H9 (cell line): ENCODE measurements around the gene TTC21B. TPM values are rescaled to one million over a fixed set of nuclear protein-coding genes. Genes with fewer than 3 reads are reported as not detected.

ENCODE experiments used
- DNase-seq: peaks from one replicate; pipeline ENCODE4 v3.0.0-alpha.2; 2017
- H2AFZ ChIP-seq: one replicate; pipeline ENCODE4 v1.6.1; 2013; ENCODE audit warnings: mild to moderate bottlenecking, low read length, control low read depth, moderate library complexity
- H2AK5ac ChIP-seq: 2 replicates; pipeline ENCODE4 v1.6.1; 2013; ENCODE audit warnings: low read length, control low read depth, mixed read lengths; ENCODE audit not compliant: insufficient read length
- H2BK120ac ChIP-seq: one replicate; pipeline ENCODE4 v1.6.1; 2013; ENCODE audit warnings: low read depth, mild to moderate bottlenecking, low read length, control low read depth, inconsistent platforms; ENCODE audit not compliant: poor library complexity, severe bottlenecking
- H2BK12ac ChIP-seq: 2 replicates; pipeline ENCODE4 v1.6.1; 2013; ENCODE audit warnings: low read length, control low read depth, mixed read lengths, low read depth; ENCODE audit not compliant: insufficient read length
- H2BK15ac ChIP-seq: 2 replicates; pipeline ENCODE4 v1.6.1; 2013; ENCODE audit warnings: low read depth, low read length, control low read depth
- H2BK20ac ChIP-seq: one replicate; pipeline ENCODE4 v1.6.1; 2013; ENCODE audit warnings: low read depth, mild to moderate bottlenecking, low read length, control low read depth, inconsistent platforms; ENCODE audit not compliant: poor library complexity, severe bottlenecking
- H2BK5ac ChIP-seq: 2 replicates; pipeline ENCODE4 v1.6.1; 2013; ENCODE audit warnings: low read length, control low read depth, mixed read lengths; ENCODE audit not compliant: insufficient read length
- H3K14ac ChIP-seq: 2 replicates; pipeline ENCODE4 v1.6.1; 2013; ENCODE audit warnings: low read length, control low read depth; ENCODE audit not compliant: insufficient read depth
- H3K18ac ChIP-seq: 2 replicates; pipeline ENCODE4 v1.6.1; 2013; ENCODE audit warnings: low read depth, mild to moderate bottlenecking, mixed read lengths, low read length, control low read depth; ENCODE audit not compliant: insufficient read length
- H3K23ac ChIP-seq: 2 replicates; pipeline ENCODE4 v1.6.1; 2013; ENCODE audit warnings: low read length, control low read depth, mixed read lengths, low read depth; ENCODE audit not compliant: insufficient read length
- H3K23me2 ChIP-seq: 2 replicates; pipeline ENCODE4 v1.6.1; 2013; ENCODE audit warnings: low read depth, mild to moderate bottlenecking, mixed read lengths, low read length, control low read depth; ENCODE audit not compliant: insufficient read length, poor library complexity, severe bottlenecking
- H3K27ac ChIP-seq: 2 replicates; pipeline ENCODE4 v1.5.1; 2013; ENCODE audit warnings: low read length, control low read depth, mixed read lengths, low read depth; ENCODE audit not compliant: insufficient read length
- H3K27me3 ChIP-seq: 2 replicates; pipeline ENCODE4 v1.6.1; 2013; ENCODE audit warnings: low read length, control low read depth, inconsistent platforms; ENCODE audit not compliant: insufficient read depth
- H3K4ac ChIP-seq: 2 replicates; pipeline ENCODE4 v1.6.1; 2013; ENCODE audit warnings: low read depth, mild to moderate bottlenecking, control low read depth, inconsistent platforms, low read length, moderate library complexity
- H3K4me1 ChIP-seq: 2 replicates; pipeline ENCODE4 v1.6.1; 2013; ENCODE audit warnings: low read length, control low read depth, inconsistent platforms; ENCODE audit not compliant: insufficient read depth
- H3K4me2 ChIP-seq: 2 replicates; pipeline ENCODE4 v1.6.1; 2013; ENCODE audit warnings: low read length, control low read depth, mixed read lengths; ENCODE audit not compliant: insufficient read length, insufficient read depth
- H3K56ac ChIP-seq: 2 replicates; pipeline ENCODE4 v1.6.1; 2013; ENCODE audit warnings: low read depth, mild to moderate bottlenecking, mixed read lengths, low read length, control low read depth; ENCODE audit not compliant: insufficient read length
- H3K79me1 ChIP-seq: 2 replicates; pipeline ENCODE4 v1.6.1; 2013; ENCODE audit warnings: low read depth, mild to moderate bottlenecking, moderate library complexity, low read length, control low read depth, inconsistent platforms; ENCODE audit not compliant: insufficient read depth, poor library complexity, severe bottlenecking
- H3K79me2 ChIP-seq: 2 replicates; pipeline ENCODE4 v1.6.1; 2013; ENCODE audit warnings: low read length, control low read depth, inconsistent platforms; ENCODE audit not compliant: insufficient read depth
- H3K9ac ChIP-seq: 2 replicates; pipeline ENCODE4 v1.6.1; 2013; ENCODE audit warnings: low read length, control low read depth, mixed read lengths; ENCODE audit not compliant: insufficient read length; ENCODE audit errors: extremely low read depth
- H3K9me3 ChIP-seq: one replicate; pipeline ENCODE4 v1.6.1; 2013; ENCODE audit warnings: low read depth, low read length, inconsistent platforms; ENCODE audit not compliant: control insufficient read depth
- H3T11ph ChIP-seq: one replicate; pipeline ENCODE4 v1.6.1; 2013; ENCODE audit warnings: mild to moderate bottlenecking, low read length, control low read depth, inconsistent platforms
- H4K20me1 ChIP-seq: one replicate; pipeline ENCODE4 v1.6.1; 2013; ENCODE audit not compliant: control insufficient read depth, insufficient read length, insufficient read depth
- H4K5ac ChIP-seq: 2 replicates; pipeline ENCODE4 v1.6.1; 2013; ENCODE audit warnings: low read depth, mild to moderate bottlenecking, mixed read lengths, low read length, control low read depth; ENCODE audit not compliant: insufficient read length
- H4K8ac ChIP-seq: replicated peaks from 2 replicates; pipeline ENCODE4 v1.6.1; 2013; ENCODE audit warnings: low read length, control low read depth, mixed read lengths, low read depth; ENCODE audit not compliant: insufficient read length
- H4K91ac ChIP-seq: 2 replicates; pipeline ENCODE4 v1.6.1; 2013; ENCODE audit warnings: low read depth, mild to moderate bottlenecking, moderate library complexity, mixed read lengths, low read length, control low read depth; ENCODE audit not compliant: insufficient read length
- H3K27ac Mint-ChIP-seq, 3 experiments: 2 replicates in 2 of 3; 3 replicates in 1 of 3; pipeline ENCODE4 v1.8.0; 2020 to 2021; ENCODE audit warnings: mixed read lengths in 3 of 3, mild to moderate bottlenecking in 1 of 3, moderate library complexity in 1 of 3
- H3K27me3 Mint-ChIP-seq: 2 replicates; pipeline ENCODE4 v1.8.0; 2021; ENCODE audit warnings: low read depth, mild to moderate bottlenecking, moderate library complexity, mixed read lengths
- H3K36me3 Mint-ChIP-seq, 3 experiments: 2 replicates in 2 of 3; 3 replicates in 1 of 3; pipeline ENCODE4 v1.8.0; 2020 to 2021; ENCODE audit warnings: low read depth in 3 of 3, mixed read lengths in 3 of 3; ENCODE audit not compliant: insufficient read depth in 1 of 3
- H3K4me1 Mint-ChIP-seq, 2 experiments: 2 replicates each; pipeline ENCODE4 v1.8.0; 2020; ENCODE audit warnings: mixed read lengths in 2 of 2
- H3K4me3 Mint-ChIP-seq, 2 experiments: 2 replicates in 1 of 2; 3 replicates in 1 of 2; pipeline ENCODE4 v1.8.0; 2020 to 2021; ENCODE audit warnings: mild to moderate bottlenecking in 2 of 2, mixed read lengths in 2 of 2, moderate library complexity in 1 of 2
- H3K9me3 Mint-ChIP-seq, 2 experiments: 2 replicates in 1 of 2; 3 replicates in 1 of 2; pipeline ENCODE4 v1.8.0; 2020; ENCODE audit warnings: mild to moderate bottlenecking in 2 of 2, mixed read lengths in 2 of 2, moderate library complexity in 1 of 2
- WGBS: extraction: QIAGEN DNeasy Blood & Tissue Kit; methylation state at CpG from one replicate; pipeline ENCODE4 v1.1.7; 2013; ENCODE audit warnings: missing lambda C conversion rate, low lambda C conversion rate, mixed read lengths; ENCODE audit not compliant: insufficient read length; ENCODE audit errors: extremely low coverage; 5-methylcytosine and 5-hydroxymethylcytosine counted together
- total RNA-seq: library from RNA; stranded (reverse); gene quantifications from 2 replicates; pipeline ENCODE4 v1.2.1, GENCODE V29; 2021
- TF ChIP-seq, protein P1 (sequence below): fragments of 200-600 bp; sonication (generic); conservative IDR thresholded peaks from 3 replicates; pipeline ENCODE4 v1.8.0; 2021; ENCODE audit warnings: antibody characterized with exemption, mild to moderate bottlenecking

TTC21B gene
- total RNA-seq, 1 experiment from 2014 or later, result 16.6 TPM

DNA sequence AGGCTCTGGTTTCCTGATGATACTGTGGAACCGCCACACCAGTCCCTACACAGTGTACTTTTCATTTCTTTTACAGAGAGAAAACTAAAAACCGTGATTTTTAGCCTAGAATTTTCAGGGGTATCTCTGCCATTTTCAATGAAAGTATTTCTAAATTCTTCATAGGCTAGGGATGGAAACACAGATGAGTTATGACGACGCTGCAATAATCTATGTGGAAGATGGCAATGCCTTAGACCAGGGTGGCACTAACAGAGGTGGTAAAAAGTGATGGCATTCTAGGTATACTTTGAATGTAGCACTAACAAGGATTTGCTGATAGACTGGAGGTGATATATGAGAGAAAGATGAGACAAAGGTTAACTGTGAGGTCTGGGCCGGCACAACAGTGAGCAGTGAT, 56.5 kb downstream of the TTC21B start:
- Histone ChIP-seq H2BK5ac (no peak overlapping the region), H3K18ac (no peak overlapping the region), H3K79me1 (no peaks in the 10 kb centered on the region), H3K23me2 (no peaks in the 10 kb centered on the region), H2AK5ac (no peak overlapping the region), H3K4ac (no peak overlapping the region), H2BK20ac (no peak overlapping the region), H2BK120ac (no peak overlapping the region), H3K4me2 (no peak overlapping the region), H3K9ac (no peak overlapping the region), H2AFZ (no peak overlapping the region), H4K91ac (no peak overlapping the region), H4K20me1 (no peaks in the 10 kb centered on the region), H4K8ac (no peak overlapping the region), H3K23ac (no peak overlapping the region), H2BK12ac (no peak overlapping the region), H3K27ac (no peak overlapping the region), H3K9me3 (no peaks in the 10 kb centered on the region), H4K5ac (no peak overlapping the region), H3T11ph (no peak overlapping the region), H3K4me1 (no peaks in the 10 kb centered on the region), H3K14ac (no peak overlapping the region), H3K79me2 (no peaks in the 10 kb centered on the region), H3K56ac (no peak overlapping the region), H2BK15ac (no peak overlapping the region), H3K27me3 (no peaks in the 10 kb centered on the region)
- H3K36me3 Mint-ChIP-seq, result peaks cover 16 to 54% (median 53%) of the 10 kb centered on the region in 3 experiments; a peak in 6 of 7 replicates
- no peak for DNase-seq
- no CpG with 5 or more reads among the region's 5 CpGs for WGBS
- H3K27ac Mint-ChIP-seq, result peak overlapping the region in 1 of 3 experiments; percentile 2; a peak in 2 of 7 replicates
- TF ChIP-seq, protein P1, sequence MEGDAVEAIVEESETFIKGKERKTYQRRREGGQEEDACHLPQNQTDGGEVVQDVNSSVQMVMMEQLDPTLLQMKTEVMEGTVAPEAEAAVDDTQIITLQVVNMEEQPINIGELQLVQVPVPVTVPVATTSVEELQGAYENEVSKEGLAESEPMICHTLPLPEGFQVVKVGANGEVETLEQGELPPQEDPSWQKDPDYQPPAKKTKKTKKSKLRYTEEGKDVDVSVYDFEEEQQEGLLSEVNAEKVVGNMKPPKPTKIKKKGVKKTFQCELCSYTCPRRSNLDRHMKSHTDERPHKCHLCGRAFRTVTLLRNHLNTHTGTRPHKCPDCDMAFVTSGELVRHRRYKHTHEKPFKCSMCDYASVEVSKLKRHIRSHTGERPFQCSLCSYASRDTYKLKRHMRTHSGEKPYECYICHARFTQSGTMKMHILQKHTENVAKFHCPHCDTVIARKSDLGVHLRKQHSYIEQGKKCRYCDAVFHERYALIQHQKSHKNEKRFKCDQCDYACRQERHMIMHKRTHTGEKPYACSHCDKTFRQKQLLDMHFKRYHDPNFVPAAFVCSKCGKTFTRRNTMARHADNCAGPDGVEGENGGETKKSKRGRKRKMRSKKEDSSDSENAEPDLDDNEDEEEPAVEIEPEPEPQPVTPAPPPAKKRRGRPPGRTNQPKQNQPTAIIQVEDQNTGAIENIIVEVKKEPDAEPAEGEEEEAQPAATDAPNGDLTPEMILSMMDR, result no peak
- peaks cover 6 to 8% of the 10 kb centered on the region in 2 experiments for H3K4me1 Mint-ChIP-seq
- no peak overlapping the region for H3K4me3 Mint-ChIP-seq
- no peaks in the 10 kb centered on the region for H3K27me3 Mint-ChIP-seq
- no peaks in the 10 kb centered on the region for H3K9me3 Mint-ChIP-seq
